ENCODE measurements around the gene SIX4. TPM values are rescaled to one million over a fixed set of nuclear protein-coding genes. Genes with fewer than 3 reads are reported as not detected.

Gene SIX4
- polyA plus RNA-seq, 1 experiment = 17.7 TPM

DNA sequence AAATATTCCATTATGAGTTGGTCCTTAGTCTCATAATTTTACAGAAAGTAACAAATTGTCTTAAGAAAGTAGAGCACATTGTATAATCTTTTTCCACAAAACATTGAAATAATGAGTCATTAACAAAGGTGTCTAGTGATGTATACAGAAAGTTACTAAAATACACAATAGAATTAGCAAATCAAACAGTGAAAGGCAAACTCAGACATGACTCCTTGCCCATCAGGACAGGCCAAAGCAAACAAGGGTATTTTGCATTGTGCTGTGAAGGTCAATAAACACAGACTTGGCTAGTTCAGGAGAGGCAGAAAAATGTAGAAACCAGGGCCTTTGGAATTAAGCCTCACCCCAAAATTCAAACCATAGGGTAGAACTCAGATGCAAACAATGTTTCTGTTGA lies 37.3 kb downstream of the SIX4 start:
- no peaks in the 10 kb centered on the region for H3K27me3 ChIP-seq (ENCODE audit: control insufficient read depth, insufficient read depth, low read length)
- ChIA-PET CTCF (no interaction called here), POLR2A (no interaction called here)
- H3K4me3 ChIP-seq (ENCODE audit: low read depth, low read length) = no peak overlapping the region
- H3K9me3 ChIP-seq (ENCODE audit: control insufficient read depth, insufficient read depth, low read length) = 0 out of 2 replicates have a peak, but pooled peaks cover 4% of the 10 kb centered on the region
- no peak for DNase-seq (ENCODE audit: low read depth, low spot score)
- TF ChIP-seq, protein P1, sequence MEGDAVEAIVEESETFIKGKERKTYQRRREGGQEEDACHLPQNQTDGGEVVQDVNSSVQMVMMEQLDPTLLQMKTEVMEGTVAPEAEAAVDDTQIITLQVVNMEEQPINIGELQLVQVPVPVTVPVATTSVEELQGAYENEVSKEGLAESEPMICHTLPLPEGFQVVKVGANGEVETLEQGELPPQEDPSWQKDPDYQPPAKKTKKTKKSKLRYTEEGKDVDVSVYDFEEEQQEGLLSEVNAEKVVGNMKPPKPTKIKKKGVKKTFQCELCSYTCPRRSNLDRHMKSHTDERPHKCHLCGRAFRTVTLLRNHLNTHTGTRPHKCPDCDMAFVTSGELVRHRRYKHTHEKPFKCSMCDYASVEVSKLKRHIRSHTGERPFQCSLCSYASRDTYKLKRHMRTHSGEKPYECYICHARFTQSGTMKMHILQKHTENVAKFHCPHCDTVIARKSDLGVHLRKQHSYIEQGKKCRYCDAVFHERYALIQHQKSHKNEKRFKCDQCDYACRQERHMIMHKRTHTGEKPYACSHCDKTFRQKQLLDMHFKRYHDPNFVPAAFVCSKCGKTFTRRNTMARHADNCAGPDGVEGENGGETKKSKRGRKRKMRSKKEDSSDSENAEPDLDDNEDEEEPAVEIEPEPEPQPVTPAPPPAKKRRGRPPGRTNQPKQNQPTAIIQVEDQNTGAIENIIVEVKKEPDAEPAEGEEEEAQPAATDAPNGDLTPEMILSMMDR (IDR thresholded peaks at IDR 0.05; ENCODE audit: low read depth, low read length) = no peak
- H3K27ac ChIP-seq (ENCODE audit: low read depth, low read length) = no peak overlapping the region

DNA sequence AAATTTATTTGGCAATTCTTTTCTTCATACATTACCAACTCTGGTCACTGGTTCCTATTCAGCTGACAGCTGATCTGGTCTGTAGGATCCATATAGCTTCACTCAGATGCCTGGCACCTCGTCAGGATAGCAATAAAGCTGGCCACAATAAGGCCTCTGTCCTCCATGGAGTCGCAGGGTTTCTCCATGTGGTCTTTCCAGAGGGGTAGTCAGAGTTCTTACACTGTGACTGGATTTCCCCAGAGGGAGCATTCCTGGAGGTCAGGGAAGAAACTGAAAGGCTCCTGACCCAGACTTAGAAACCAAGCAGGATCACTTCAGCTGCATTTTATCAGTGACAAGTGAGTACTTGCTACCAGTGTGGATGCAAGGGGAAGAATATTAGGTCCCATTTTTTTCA lies 39.9 kb downstream of the SIX4 start:
- ChIA-PET POLR2A (no interaction called here), CTCF (no interaction called here)
- TF ChIP-seq, protein P1 (IDR thresholded peaks at IDR 0.05; ENCODE audit: low read depth, low read length) = no peak
- no peaks in the 10 kb centered on the region for H3K27me3 ChIP-seq (ENCODE audit: control insufficient read depth, insufficient read depth, low read length)
- H3K27ac ChIP-seq (ENCODE audit: low read depth, low read length) = no peak overlapping the region
- H3K4me3 ChIP-seq (ENCODE audit: low read depth, low read length) = no peak overlapping the region
- H3K9me3 ChIP-seq (ENCODE audit: control insufficient read depth, insufficient read depth, low read length) = 0 out of 2 replicates have a peak, but pooled peaks cover 4% of the 10 kb centered on the region
- DNase-seq (ENCODE audit: low read depth, low spot score) = no peak

DNA sequence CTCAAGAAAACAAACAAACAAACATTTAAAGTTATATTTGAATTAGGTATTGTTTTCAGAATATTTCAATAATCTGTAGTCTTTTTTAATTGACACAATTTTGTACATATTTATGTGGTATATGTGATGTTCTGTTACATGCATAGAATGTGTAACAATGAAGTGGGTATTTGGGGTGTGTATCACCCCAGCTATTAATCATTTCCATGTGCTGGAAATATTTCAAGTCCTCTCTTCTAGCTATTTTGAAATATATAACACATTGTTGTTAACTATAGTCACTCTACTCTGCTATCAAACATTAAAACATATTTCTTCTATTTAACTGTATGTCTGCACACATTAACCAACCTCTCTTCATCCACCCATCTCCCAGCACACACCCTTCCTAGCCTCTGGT lies 42.9 kb downstream of the SIX4 start:
- Histone ChIP-seq H3K9me3 (ENCODE audit: control insufficient read depth, insufficient read depth, low read length) (0 out of 2 replicates have a peak, but pooled peaks cover 4% of the 10 kb centered on the region), H3K27me3 (ENCODE audit: control insufficient read depth, insufficient read depth, low read length) (no peaks in the 10 kb centered on the region), H3K27ac (ENCODE audit: low read depth, low read length) (no peak overlapping the region), H3K4me3 (ENCODE audit: low read depth, low read length) (no peak overlapping the region)
- ChIA-PET CTCF (no interaction called here), POLR2A (no interaction called here)
- TF ChIP-seq, protein P1 (IDR thresholded peaks at IDR 0.05; ENCODE audit: low read depth, low read length) = no peak
- DNase-seq (ENCODE audit: low read depth, low spot score) = no peak

DNA sequence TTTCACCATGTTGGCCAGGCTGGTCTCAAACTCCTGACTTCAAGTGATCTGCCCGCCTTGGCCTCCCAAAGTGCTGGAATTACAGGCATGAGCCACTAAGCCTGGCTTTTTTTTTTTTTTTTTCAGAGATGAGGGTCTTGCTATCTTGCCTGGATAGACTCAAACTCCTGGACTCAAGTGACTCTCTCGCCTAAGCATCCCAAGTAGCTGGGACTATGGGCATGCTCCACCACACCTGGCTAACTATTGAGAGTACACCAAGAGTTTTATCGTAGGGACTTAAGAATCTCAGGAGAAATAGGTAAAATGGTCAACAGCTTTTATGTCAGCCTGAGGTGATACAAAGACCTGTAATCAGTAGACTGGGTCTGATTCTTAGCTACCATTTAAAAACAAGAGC lies 43.6 kb downstream of the SIX4 start:
- no peak overlapping the region for H3K27ac ChIP-seq (ENCODE audit: low read depth, low read length)
- H3K27me3 ChIP-seq (ENCODE audit: control insufficient read depth, insufficient read depth, low read length) = no peaks in the 10 kb centered on the region
- TF ChIP-seq, protein P1 (IDR thresholded peaks at IDR 0.05; ENCODE audit: low read depth, low read length) = no peak
- ChIA-PET POLR2A (no interaction called here), CTCF (interaction anchor here (0.7 kb wide), 2 partner anchors 11 to 263 kb away, joined by 4 to 7 read pairs; no protein-coding TSS in a partner anchor)
- no peak for DNase-seq (ENCODE audit: low read depth, low spot score)
- H3K4me3 ChIP-seq (ENCODE audit: low read depth, low read length) = no peak overlapping the region
- 0 out of 2 replicates have a peak, but pooled peaks cover 4% of the 10 kb centered on the region for H3K9me3 ChIP-seq (ENCODE audit: control insufficient read depth, insufficient read depth, low read length)

DNA sequence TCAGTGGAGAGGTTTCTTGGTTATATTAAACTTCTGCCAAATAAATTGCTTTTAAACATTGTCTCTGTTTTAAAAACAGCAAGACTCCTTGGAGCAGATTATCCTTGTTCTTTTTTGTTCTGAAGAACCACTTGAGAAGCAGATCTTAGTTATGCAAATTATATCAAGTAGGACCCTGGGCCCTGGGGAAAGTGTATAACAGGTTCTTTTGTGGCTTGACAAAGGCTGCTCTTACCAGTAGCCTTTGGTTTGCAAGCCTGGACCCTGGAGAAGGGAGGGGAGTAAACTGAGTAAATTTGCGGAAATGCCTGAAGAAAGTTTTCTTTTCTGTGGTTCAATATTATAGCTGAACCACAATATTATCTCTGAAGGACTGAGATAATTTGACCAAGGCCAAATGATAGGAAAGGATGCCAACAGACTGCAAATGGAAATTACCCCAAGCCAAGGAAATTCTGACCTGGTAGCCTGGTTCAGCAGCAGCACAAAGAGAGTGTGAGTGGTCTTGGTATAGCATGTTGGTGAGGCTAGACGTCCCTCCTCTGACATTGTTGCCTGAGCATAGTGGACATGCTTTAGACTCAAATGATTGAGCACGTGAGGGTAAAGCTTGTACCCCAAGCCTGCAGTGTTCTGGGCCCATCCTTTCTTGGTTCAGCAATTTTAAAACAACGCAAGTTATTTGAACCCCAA lies 44.4 kb downstream of the SIX4 start:
- ChIA-PET CTCF (interaction anchor here (0.7 kb wide), 1 partner anchor 263 kb away, joined by 7 read pairs; no protein-coding TSS in a partner anchor), POLR2A (no interaction called here)
- Histone ChIP-seq H3K27me3 (ENCODE audit: control insufficient read depth, insufficient read depth, low read length) (no peaks in the 10 kb centered on the region), H3K4me3 (ENCODE audit: low read depth, low read length) (no peak overlapping the region), H3K9me3 (ENCODE audit: control insufficient read depth, insufficient read depth, low read length) (0 out of 2 replicates have a peak, but pooled peaks cover 4% of the 10 kb centered on the region), H3K27ac (ENCODE audit: low read depth, low read length) (no peak overlapping the region)
- no peak for DNase-seq (ENCODE audit: low read depth, low spot score)
- TF ChIP-seq, protein P1 (IDR thresholded peaks at IDR 0.05; ENCODE audit: low read depth, low read length) = no peak

Measured in AG04450 (cell line).